DMS79 treated with DMSO at 0.1 percent for 48 hours (cell line): ENCODE results near the gene TCF12.

Experiments
- DNase-seq: peaks from one replicate; lab custom pipeline; 2025; lab: John Stamatoyannopoulos, UW

TCF12 gene

DNA sequence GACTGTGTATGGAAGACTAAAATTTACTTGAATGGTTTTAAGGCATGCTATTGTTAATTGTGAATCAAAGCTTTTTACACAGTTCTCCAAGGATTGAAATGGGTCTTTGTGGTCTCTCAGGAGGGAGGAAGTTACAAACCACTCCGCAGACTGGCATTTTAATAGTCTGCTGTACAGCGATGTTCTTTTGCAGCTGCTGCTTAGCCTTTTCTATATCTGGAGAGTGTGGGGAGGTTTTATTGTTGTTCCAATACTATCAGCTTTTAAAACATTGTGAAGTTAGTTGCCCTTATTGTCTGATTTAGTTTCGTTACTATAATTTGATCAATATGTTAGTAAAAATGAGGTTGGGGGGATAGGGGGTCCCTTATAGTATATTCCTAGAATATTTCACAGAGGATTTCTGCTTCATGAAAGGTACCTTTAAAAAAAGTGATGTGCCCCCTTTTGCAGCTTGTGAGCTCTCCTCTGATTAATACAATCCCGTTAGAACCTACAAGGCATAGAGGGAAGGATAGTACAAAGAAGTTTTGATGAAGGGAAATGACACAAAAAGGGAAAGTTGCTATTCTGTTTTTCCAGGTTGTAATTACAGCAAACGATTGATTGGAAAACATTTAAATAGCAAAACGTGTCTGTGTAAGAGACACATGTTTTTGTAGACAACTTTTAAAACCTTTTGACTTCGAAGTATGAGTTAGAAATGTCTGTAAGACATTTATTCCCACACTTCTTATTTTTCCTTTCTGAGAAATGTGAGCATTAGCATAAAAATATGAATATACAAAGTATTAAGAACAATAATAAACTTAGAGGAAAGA is 299.5 kb downstream of the TCF12 start:
- no peak for DNase-seq

DNA sequence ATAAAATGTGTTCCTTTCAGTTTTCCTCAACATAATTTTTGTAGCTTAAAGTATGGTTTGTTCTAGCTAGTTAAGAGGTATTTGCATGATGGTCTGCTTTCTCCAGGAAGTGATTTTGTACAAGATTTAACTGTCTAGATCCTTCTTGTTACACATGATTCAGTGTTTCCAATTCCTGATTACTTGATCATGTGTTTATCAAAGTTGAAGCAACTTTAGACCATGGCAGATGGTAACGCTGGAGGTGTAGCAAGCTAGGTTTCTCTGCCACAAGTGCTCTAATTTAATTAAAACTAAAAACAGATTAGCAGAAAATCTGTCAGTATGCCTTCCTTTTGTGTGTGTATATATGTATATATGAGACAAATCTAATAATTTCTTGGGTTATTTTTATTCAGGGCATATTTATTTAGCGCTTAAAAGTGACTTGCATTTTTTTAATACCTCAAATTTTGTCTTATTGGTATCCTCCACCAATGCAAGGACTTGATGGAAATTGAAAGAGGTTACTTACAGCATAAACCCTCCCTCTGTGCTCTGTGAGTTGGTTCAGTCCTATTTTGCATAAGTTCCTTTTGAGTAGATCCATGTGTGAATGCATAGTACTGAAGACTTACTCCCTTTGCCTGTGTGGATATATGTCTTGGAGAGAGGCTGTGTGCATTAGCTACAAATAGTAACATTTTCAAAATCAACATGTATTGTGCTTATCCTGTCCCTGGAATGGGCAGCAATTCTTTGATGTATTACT is 300.6 kb downstream of the TCF12 start:
- no peak for DNase-seq

DNA sequence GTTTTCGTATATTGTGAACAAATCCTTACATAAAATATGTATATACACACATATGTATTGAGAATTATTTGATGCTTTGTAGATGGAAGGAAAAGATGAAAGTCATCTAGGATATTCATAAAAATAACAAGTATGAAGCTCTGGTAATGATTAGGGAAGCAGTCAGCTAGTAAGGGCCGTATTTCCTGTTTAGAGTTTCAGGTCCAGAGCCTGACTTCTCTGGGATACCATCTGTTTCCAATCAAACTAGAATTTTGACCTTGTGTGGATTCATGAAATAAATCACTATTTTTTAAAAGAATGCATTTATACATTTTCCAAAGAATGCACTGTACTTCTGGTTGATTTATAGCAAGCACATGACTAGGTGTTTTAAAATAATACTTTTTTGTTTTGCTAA is 301.8 kb downstream of the TCF12 start:
- no peak for DNase-seq

DNA sequence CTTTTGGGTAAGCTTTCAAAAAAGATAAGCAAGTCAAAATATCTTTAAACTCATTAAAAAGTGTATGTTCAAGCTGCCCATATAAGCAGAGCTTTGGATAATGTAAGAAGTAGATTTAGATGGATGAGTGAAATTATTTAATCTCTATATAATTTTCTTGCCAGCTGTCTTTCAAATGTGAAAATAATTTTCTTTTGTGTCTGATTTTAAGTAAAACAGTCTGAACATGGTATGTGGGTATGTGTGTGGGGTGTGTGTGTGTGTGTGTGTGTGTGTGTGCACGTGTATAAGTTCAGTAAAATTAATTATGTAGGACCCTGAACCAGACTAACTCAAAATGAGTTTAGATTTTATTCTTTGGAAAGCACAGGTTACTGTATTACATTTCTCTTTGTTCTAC is 302.7 kb downstream of the TCF12 start:
- DNase-seq, result no peak

DNA sequence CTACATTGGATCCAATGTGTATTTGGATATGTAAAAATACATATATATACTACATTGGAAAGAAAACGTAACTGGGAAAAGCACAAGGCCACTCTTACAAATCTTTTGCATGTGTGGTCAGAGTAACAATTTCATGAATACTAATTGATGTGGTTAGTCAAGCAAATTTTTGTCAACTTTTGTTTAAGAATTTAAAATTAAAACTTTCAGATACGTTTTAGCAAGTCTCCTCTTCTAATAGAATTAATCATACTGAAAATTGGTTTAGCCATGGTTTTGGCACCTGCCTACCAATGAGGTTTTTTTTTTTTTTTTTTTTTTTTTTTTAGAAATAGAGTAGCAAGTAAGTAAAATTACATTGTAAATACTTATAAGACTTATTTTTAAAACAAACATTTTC is 304.9 kb downstream of the TCF12 start:
- no peak for DNase-seq

DNA sequence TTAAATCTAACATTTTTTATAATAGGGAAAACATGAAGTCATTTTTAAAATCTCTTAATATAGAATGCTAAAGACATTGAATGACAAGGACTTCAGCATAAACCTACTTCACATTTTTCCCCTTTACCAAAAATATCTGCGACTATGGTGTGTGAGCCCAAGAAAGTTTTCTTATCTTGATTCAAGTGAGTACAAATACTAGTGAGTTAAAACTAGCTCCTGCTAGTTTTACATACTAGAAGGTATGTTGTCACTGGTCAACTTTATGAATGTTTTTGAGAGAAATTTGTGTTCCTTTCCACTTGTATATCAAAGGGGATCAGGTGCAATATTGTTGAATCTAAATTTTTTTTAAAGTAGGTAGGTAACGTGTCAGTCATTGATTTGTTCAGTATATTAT is 305.4 kb downstream of the TCF12 start:
- no peak for DNase-seq

DNA sequence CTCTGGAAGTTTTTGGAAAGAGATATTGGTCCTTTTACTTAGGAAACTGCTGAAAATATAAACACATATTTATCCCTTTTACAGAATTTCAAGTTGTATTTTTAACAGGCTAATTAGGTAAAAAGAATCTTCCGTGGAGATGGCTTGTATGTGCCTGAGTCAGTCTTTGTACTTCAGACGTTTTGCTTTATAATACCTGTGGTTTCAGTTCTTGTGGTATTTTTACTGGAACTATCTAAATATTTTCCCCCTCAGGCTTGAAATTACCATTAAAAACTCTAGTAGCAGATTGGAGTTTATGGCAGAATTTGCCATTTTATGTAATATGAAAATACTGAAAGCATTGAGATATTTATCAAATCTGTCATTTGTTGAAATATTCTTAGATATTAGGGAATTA is 306.2 kb downstream of the TCF12 start:
- no peak for DNase-seq

DNA sequence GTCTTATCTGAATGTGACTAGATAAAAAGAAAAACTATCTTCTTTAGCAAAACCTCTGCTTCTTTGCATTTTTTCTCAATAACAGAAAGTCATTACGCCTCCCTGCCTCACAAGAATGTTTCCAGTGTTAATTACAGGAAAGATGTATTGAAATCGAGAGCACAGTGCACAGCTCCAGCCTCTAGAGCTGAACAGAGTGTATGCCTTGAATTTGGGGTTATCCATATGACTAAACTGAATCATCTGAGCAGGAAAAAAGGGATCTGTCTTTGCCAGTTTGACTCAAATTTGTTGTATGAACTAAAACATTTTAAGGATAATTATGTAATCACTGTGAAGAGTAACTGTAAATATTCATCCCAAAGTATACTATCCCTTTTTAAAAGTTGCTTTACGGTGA is 308.7 kb downstream of the TCF12 start:
- DNase-seq, result no peak

DNA sequence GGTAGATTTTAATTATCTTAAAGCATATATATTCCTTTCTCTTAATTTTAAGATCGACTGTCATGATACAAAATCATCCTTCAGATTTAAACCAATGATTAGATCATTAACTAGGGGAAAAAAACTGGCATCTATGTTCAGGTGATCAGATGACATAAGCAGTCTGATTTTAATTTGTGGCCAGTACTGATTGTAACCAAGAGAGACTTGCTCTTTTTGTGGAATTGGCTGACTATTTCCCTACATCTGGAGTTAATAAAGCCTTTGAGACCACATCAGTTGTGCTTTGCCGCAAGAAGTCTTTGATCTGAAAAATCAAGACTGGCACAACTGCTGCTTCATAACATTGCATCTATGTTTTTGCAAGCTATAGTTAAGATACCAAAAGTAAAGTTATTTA is 309.5 kb downstream of the TCF12 start:
- no peak for DNase-seq

DNA sequence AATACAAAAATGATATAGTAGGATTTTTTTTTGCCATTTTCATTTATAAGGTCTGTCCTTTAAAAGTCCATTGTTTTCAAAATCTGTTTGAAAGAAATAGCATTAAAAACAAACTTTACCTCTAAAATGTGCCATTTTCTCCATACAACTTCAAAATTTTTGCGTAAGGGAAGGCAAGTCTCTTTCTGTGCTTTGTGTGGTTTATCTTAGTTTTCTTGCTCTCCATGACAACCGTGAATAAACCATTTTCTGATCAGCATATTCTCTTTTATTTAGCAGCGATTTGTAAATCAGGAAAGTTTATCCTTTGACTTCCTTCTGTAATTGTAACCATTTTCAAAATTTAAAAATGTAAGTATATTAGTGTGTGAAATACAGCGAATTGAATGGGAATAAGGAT is 310.0 kb downstream of the TCF12 start:
- DNase-seq, result no peak

DNA sequence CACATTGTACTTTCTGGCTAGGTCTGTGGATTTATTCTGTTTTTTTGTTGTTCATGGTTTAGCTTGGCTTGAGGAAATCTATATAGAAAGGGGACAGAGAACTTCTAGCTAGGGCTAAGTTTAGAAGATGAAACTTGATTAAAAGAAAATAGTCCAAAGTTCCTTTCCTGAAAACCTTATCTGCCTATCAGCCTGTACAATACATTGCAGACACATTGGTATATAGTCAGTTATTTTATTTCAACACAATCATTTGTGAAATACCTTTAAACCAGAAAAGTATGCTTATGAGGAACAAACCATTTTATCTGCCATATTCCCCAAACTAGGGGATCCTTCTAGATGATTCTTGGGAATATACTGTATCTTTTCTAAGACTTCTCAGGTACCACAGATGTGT is 310.6 kb downstream of the TCF12 start:
- DNase-seq, result no peak

DNA sequence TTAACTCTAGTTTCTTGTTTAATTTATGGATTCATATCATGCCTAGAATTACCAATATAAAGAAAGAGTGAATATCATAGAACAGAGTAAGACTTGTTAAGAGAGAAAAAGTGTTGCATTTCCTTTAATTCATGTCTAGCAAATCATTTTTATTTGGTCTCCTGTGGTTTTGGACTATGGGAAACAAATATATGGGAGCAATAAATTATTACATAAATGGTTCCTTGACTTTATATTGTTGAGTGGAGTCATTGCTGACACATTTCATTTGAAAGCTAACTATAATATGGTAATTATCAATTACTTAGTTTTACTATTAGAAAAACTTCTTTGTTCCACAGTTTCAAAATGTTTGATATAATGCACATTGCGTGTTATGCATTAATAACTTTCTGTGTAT is 313.1 kb downstream of the TCF12 start:
- no peak for DNase-seq

DNA sequence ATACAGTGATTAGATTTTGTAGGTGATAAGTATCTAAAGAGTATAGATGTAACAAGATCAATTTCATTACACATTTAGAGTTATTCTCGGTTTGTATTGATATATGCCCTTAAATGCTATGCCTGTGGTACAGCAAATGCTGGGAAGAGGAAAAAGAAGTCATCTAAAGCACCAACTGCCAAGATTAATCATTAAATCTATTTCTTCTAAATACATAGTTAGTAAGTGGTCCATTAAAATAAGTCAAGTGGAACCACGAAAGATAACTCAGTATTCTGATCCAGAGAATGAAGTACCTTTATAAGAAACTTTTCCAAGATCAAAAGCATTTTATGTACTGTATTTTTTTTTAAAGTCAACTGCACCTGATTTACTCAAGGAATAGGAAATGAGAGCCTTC is 315.7 kb downstream of the TCF12 start:
- no peak for DNase-seq

DNA sequence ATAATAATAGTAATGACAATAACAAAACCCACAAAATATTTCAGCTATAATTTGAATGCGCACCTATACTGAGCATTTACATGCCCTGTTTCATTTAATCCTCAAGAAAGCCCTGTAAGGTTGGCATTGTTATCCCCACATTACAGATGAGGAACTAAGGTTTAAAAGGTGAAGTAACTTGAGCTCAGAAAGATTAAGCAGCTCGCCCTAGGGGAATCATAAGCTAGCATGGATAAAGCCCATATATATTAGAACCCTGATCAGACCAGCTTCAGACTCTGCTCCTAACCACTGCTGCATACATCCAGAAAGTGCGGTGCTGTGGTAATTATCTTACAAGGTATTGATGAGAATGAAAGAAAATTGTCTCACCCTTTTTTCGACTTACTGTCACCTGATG is 316.7 kb downstream of the TCF12 start:
- DNase-seq, result no peak

DNA sequence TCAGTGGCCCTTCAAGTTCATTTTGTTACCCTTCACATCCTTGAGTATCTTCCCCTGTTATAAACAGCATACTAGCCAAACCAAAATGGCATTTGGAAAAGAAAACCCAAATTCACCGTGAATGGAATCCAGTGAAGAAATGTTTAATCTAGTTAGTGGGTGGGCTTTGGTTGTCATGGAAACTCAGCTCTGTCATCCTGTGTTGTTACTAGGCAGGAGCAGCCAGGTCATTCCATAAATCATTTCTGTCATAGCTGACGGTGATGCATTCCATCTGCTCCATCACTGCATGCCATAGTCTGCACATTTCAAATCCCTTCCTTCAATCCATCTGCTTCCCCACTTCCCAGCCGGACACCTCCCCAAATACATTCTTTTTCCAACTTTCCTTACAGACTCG is 317.4 kb downstream of the TCF12 start:
- no peak for DNase-seq

DNA sequence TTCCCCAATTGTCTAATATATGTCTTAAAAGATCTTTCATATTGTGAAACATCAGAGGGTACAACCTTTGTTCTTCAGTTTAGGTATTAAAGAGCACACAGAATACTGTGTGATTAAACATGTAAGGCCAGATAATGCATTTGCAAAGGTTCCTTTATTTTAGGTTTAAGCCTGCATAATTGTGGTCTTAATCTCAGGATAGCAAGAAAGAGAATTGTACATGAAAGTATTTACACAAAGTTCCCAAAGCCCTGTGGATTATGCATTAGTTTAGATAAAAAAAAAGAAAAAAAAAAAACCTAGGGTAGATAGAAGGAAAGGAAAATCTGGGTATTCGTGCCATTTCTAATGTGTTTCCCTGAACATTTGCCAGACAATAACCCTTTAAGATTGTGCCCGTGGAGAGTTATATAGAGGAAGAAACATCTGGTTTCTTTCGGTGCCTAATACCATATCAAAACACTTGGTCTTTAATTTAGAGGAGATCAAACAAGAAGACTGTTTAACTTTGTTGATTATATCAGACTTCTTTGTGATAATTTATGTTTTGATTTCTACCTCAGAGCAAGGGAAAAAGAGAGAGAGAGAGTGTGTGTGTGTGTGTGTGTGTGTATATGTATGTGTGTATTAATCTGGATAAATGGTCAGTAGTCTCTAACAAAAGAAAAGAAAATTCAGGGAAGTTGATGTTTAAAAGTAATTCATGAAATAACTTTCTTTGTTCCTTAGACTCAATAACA is 318.3 kb downstream of the TCF12 start:
- no peak for DNase-seq

DNA sequence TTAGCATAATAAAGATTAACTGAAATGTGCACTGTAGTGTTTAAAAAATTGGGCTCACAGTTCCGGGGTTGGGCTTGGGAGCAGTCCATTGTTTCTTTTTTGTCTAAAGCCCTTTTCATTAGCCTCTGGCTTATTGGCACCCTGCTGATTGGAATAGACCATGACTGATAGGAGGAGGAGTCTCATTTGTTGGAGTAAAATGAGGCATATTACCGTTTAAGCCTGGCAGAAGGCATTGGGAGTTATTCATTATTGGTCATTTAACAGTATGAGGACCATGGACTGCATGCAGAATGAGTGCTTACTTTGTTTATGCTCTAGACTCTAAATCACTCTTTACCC is 318.8 kb downstream of the TCF12 start:
- DNase-seq, result no peak

DNA sequence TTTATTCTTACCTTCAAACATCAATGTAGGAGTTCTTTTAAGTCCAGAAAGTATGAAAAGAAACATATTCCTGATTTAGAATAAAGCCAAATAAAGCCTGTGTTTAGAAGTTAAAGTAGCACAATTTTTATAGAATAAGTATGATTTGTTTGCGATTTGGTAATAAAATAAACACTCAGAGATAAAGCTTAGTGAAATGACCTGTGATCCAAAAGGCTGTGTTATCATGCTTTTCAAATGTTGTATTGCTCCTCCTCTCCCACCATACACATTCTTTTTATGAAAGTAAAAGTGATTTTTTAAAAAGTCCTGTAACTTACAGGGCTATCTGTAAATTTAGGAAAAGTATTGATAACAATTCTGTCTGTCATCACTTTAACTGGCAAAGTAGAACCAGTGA is 319.2 kb downstream of the TCF12 start:
- no peak for DNase-seq

DNA sequence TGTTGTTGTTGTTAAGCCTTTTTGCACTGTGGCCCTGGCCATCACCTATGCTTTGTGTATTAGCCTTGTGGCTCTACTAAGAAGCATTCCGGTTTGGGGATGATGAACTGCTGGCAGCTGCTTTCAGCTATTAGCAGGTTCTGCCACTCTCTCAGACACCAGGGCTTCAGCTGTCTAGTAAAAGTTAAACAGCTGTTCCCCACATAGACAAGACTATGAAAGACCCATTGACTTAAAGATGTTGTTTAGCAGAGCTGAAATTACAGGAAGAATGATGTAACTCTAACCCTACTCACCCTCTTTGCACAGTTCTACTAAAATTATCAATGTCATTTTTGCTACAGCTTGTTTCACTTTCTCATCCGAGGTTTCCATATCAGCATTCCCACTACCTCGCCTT is 326.7 kb downstream of the TCF12 start:
- no peak for DNase-seq

DNA sequence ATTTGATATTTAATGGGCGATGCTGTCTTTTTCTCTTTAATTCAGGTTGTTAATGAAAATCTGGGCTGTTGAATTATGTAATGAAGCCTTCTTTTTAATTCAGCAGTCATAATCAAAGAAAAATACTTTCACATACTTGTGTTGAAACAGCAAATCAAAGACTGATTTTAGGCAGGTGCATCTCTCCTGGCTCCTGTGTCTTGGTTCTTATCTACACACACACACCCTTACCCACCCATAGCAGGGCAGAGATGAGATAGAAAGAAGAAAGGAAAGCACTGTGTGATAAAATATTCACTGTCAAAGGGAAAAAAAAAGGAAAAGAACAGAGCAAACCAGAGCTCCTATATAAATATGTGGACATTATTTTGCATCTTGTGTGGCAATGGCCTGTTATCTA is 327.3 kb downstream of the TCF12 start:
- DNase-seq, result no peak

DNA sequence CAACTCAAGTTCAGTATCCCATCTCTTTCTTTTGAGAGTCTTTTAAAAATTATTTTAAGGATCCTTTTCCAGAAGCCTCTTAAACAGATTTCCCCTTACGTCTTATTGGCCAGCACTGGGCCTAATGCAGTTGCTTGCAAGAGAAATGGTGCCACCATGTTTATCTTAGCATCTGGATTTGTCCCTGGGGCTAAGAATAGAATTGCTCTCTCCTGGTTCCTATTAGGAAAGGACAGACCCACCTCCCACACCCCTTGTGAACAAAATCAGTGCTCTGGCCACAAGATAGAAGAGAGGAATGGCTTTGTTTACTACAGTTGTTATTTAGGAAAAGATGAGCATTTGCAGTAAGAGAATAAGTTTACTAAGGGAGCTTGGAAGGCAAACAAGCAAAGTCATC is 329.6 kb downstream of the TCF12 start:
- no peak for DNase-seq

DNA sequence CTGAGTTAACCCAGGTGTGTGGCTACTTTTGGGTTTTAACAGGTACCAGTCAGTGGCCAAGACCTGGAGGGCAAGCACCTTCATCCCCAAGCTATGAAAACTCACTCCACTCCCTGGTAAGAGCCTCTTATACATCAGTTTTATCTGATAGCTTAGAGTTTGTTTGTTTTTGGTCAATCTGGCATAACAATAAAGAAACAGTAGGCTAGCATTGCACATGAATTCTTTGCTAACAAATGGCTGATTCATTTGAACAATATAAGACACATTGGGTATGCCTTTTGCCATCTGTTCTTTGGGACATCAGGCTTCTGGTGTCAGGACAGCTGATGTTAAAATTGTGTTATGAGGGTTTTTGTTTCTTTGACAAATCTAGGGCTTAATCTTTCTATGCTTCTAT is 332.9 kb downstream of the TCF12 start:
- DNase-seq, result no peak

DNA sequence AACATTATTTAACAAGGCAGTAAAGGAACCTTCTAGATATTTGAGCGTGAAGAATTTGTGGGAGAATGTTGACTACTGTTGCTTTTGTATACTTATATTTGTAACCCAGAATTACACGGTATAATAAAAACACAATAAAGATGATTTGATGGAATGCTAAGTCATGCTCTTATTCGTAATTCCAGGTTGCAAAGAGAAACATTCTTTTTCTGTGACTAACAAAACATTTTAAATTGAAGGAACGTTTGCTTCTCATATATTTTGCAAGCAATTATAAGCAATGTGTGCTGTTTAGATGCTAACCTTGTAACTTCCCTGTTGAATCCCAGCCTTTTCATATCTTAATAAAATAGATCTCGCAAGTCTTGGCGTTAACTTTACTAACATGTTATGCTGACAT is 333.5 kb downstream of the TCF12 start:
- DNase-seq, result no peak
